Activated naive CD4-positive, alpha-beta T cell treated with anti-CD3 and anti-CD28 coated beads for 36 hours (primary cell): Measurements from ENCODE around the gene RTF2. TPM values are rescaled to one million over a fixed set of nuclear protein-coding genes. Genes with fewer than 3 reads are reported as not detected.

ENCODE experiments used
- CTCF ChIA-PET: fragments of 350-600 bp; sonication (Branson Sonifier 250); formaldehyde crosslinking; loops from one replicate; lab custom pipeline; 2021; ENCODE audit warnings: antibody characterized with exemption; lab: Charles Lee
- DNase-seq: peaks from one replicate; pipeline ENCODE4 v3.0.0-alpha.2; 2020
- H3K27ac Mint-ChIP-seq: one replicate; pipeline ENCODE4 v1.8.0; 2021; ENCODE audit warnings: mild to moderate bottlenecking, mixed read lengths
- H3K27me3 Mint-ChIP-seq: one replicate; pipeline ENCODE4 v1.8.0; 2021; ENCODE audit warnings: low read depth, mixed read lengths
- H3K36me3 Mint-ChIP-seq: one replicate; pipeline ENCODE4 v1.8.0; 2021; ENCODE audit warnings: low read depth, mixed read lengths
- H3K4me1 Mint-ChIP-seq: one replicate; pipeline ENCODE4 v1.8.0; 2021; ENCODE audit warnings: low read depth, mixed read lengths
- H3K4me3 Mint-ChIP-seq: one replicate; pipeline ENCODE4 v1.8.0; 2021; ENCODE audit warnings: mild to moderate bottlenecking, moderate library complexity, mixed read lengths
- H3K9me3 Mint-ChIP-seq: one replicate; pipeline ENCODE4 v1.8.0; 2021; ENCODE audit warnings: mixed read lengths
- intact Hi-C: fragments of 100-400 bp; cut with micrococcal nuclease; formaldehyde crosslinking; loops from one replicate; pipeline ENCODE4 v1.15.1; 2023
- total RNA-seq, 2 experiments: library from RNA; stranded (reverse); gene quantifications; one replicate each; pipeline ENCODE4 v1.2.3, GENCODE V29; 2021

The RTF2 gene
- total RNA-seq, 2 experiments from 2014 or later, result 76.8 to 82.9 TPM

DNA sequence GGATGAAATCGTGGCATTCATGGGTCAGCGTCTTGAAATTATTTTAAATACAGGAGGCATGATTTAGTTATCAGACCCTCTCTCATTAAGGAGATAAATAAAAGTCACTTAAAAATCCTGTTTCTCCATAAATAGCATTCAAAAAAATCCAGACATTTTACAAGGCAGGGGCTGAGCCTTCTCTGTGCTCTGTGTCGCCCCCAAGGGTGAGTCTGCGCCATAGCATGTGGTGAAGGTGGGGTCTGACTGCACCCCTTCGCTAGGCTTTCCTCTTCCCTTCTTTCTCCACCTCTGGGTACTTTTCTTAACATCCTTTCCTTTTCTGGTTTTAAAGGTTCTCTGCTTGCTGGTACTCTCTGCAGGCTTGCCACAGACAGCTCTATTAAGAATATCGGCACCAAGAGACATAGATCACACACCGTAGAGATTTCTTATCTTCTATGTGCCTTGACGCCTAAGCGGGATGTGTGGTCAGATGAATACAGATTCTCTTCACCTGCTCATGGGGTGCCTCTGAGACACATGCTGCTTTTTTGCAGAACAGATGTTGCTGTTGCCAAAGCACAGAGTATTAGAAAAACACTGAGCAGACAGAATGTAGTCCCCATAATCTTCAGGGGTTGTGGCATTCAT lies 36.1 kb downstream of the RTF2 start:
- H3K4me1 Mint-ChIP-seq, result peaks cover 20% of the 10 kb centered on the region
- peak; percentile 39 for DNase-seq
- no peaks in the 10 kb centered on the region for H3K9me3 Mint-ChIP-seq
- intact Hi-C loops, result loop anchor here (5.0 kb wide), 1 partner anchor 102 kb away; no protein-coding TSS in a partner anchor
- CTCF ChIA-PET, result interaction anchor here (0.6 to 1.7 kb wide), 4 partner anchors 22 to 949 kb away, joined by 3 to 4 read pairs (median 3); no protein-coding TSS in a partner anchor
- H3K36me3 Mint-ChIP-seq, result peaks cover 4% of the 10 kb centered on the region
- no peak overlapping the region for H3K27ac Mint-ChIP-seq
- no peak overlapping the region for H3K4me3 Mint-ChIP-seq
- no peaks in the 10 kb centered on the region for H3K27me3 Mint-ChIP-seq

DNA sequence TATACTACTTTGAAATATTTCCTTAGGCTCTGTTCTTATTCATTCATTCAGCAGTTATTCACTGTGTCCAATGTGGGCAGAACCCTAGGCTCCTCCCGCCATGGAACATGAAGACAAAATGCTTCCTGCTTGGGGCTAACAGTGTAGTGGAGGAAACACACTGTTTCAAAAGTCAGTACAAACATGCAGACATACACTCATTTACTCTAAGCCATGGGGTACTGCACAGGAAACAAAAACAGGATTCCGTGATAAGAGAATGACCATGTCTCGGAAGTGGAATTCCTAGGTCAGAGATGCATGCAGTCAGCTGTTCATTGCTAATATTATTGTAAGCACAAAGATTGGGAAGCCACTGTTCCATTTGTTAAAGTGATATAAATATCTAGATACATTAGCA lies 37.7 kb downstream of the RTF2 start:
- H3K27ac Mint-ChIP-seq, result no peak overlapping the region
- peaks cover 2% of the 10 kb centered on the region for H3K36me3 Mint-ChIP-seq
- intact Hi-C loops, result no loop called here
- no peaks in the 10 kb centered on the region for H3K27me3 Mint-ChIP-seq
- no peak overlapping the region for H3K4me3 Mint-ChIP-seq
- H3K9me3 Mint-ChIP-seq, result no peaks in the 10 kb centered on the region
- CTCF ChIA-PET, result interaction anchor here (1.1 to 1.7 kb wide), 2 partner anchors 8 to 24 kb away, joined by 4 read pairs; no protein-coding TSS in a partner anchor
- no peak for DNase-seq
- peaks cover 25% of the 10 kb centered on the region for H3K4me1 Mint-ChIP-seq

GRCh38 chr20:56511926-56512325 lies 43.5 kb downstream of the RTF2 start:
- Mint-ChIP-seq H3K27ac (no peak overlapping the region), H3K36me3 (peaks cover 16% of the 10 kb centered on the region), H3K9me3 (no peaks in the 10 kb centered on the region), H3K4me1 (peaks cover 8% of the 10 kb centered on the region), H3K27me3 (no peaks in the 10 kb centered on the region), H3K4me3 (no peak overlapping the region)
- CTCF ChIA-PET, result no interaction called here
- no peak for DNase-seq
- intact Hi-C loops, result no loop called here

- intact Hi-C loops, result no loop called here
- Mint-ChIP-seq H3K27me3 (no peaks in the 10 kb centered on the region), H3K36me3 (peaks cover 30% of the 10 kb centered on the region), H3K9me3 (peaks cover 1% of the 10 kb centered on the region), H3K4me1 (peaks cover 8% of the 10 kb centered on the region), H3K27ac (no peak overlapping the region), H3K4me3 (no peak overlapping the region)
- CTCF ChIA-PET, result interaction anchor here (0.8 kb wide), 1 partner anchor 8 kb away, joined by 4 read pairs; no protein-coding TSS in a partner anchor
- DNase-seq, result no peak
Observed at GRCh38 chr20:56513161-56514150, 45.0 kb downstream of the RTF2 start.

- Mint-ChIP-seq H3K27ac (no peak overlapping the region), H3K4me3 (no peak overlapping the region), H3K36me3 (peaks cover 60% of the 10 kb centered on the region), H3K27me3 (no peaks in the 10 kb centered on the region), H3K4me1 (no peaks in the 10 kb centered on the region), H3K9me3 (peaks cover 22% of the 10 kb centered on the region)
- CTCF ChIA-PET, result interaction anchor here (0.7 to 1.0 kb wide), 2 partner anchors 9 to 14 kb away, joined by 3 read pairs; no protein-coding TSS in a partner anchor
- intact Hi-C loops, result loop anchor here (1.0 kb wide), 2 partner anchors 117 to 124 kb away; partner anchors contain the start of genes AURKA and CSTF1
- DNase-seq, result no peak
Observed at GRCh38 chr20:56516631-56517030, 48.2 kb downstream of the RTF2 start.

DNA sequence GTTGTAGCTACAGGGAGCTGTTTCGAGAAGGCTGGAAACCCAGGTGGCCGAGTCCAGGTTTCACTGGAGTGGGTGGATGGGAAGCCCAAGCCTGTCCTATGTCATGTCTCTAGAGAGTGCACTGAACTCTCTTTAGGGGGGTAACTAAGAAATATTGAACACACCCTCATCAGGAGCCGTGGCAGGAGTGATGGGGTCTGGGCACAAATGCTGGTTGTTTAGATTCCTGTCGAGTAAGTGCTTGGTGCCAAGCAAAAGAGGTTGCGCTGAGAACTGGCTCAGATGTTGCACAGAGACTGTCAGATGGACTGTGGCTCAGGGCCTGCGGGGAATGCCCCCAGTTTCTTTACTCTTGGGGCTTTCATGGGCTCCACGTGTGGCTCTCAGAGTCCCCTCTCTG lies 48.8 kb downstream of the RTF2 start:
- no peak overlapping the region for H3K27ac Mint-ChIP-seq
- H3K36me3 Mint-ChIP-seq, result peaks cover 61% of the 10 kb centered on the region
- peaks cover 22% of the 10 kb centered on the region for H3K9me3 Mint-ChIP-seq
- no peak for DNase-seq
- H3K4me1 Mint-ChIP-seq, result peaks cover 2% of the 10 kb centered on the region
- CTCF ChIA-PET, result no interaction called here
- intact Hi-C loops, result no loop called here
- H3K4me3 Mint-ChIP-seq, result no peak overlapping the region
- H3K27me3 Mint-ChIP-seq, result no peaks in the 10 kb centered on the region

DNA sequence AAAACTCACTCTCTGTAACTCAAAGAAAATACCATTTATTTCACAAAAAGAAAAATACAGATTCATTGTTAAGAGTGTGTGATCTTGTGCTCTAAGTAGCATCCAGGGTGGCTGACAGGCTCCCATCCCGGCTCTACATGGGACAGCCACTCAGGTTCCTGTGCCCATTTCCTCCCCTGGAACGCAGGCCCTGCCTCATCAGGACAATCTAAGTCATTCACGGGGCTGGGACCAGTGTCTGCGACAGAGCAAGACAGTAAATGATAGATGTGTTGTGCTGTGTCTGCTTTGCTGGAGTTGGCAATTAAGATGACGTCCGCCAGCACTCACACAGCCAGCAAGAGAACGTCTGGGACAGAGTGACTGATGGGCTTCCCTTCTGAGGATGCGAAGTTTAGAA lies 49.2 kb downstream of the RTF2 start:
- H3K36me3 Mint-ChIP-seq, result peaks cover 61% of the 10 kb centered on the region
- no peak overlapping the region for H3K4me3 Mint-ChIP-seq
- peaks cover 5% of the 10 kb centered on the region for H3K4me1 Mint-ChIP-seq
- no peak overlapping the region for H3K27ac Mint-ChIP-seq
- peaks cover 22% of the 10 kb centered on the region for H3K9me3 Mint-ChIP-seq
- intact Hi-C loops, result no loop called here
- no peak for DNase-seq
- no peaks in the 10 kb centered on the region for H3K27me3 Mint-ChIP-seq
- CTCF ChIA-PET, result no interaction called here

- Mint-ChIP-seq H3K4me3 (no peak overlapping the region), H3K9me3 (peaks cover 22% of the 10 kb centered on the region), H3K27me3 (no peaks in the 10 kb centered on the region), H3K27ac (no peak overlapping the region), H3K36me3 (peaks cover 61% of the 10 kb centered on the region), H3K4me1 (peaks cover 10% of the 10 kb centered on the region)
- intact Hi-C loops, result no loop called here
- CTCF ChIA-PET, result interaction anchor here (0.9 kb wide), 1 partner anchor 13 kb away, joined by 7 read pairs; no protein-coding TSS in a partner anchor
- DNase-seq, result no peak
Observed at GRCh38 chr20:56518126-56518525, 49.7 kb downstream of the RTF2 start.

- Mint-ChIP-seq H3K27ac (no peak overlapping the region), H3K9me3 (peaks cover 22% of the 10 kb centered on the region), H3K4me1 (peaks cover 13% of the 10 kb centered on the region), H3K27me3 (no peaks in the 10 kb centered on the region), H3K36me3 (peaks cover 61% of the 10 kb centered on the region), H3K4me3 (no peak overlapping the region)
- CTCF ChIA-PET, result interaction anchor here (0.9 kb wide), 1 partner anchor 12 kb away, joined by 7 read pairs; no protein-coding TSS in a partner anchor
- no peak for DNase-seq
- intact Hi-C loops, result no loop called here
Observed at GRCh38 chr20:56518721-56519398, 50.4 kb downstream of the RTF2 start.

DNA sequence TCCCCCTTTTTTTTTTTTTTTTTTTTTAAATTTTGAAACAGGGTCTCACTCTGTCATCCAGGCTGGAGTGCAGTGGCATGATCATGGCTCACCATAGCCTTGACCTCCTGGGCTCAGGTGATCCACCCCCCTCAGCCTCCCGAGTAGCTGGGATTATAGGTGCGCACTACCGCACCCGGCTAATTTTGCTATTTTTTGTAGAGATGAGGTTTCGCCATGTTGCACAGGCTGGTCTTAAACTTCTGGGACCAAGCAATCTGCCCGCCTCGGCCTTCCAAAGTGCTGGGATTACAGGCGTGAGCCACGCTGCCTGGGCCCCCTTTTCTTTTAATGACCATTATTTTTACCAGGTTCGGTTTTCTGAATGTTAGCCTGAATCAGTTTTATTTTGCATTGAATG lies 51.1 kb downstream of the RTF2 start:
- Mint-ChIP-seq H3K4me3 (no peak overlapping the region), H3K9me3 (peaks cover 22% of the 10 kb centered on the region), H3K27ac (no peak overlapping the region), H3K4me1 (peaks cover 13% of the 10 kb centered on the region), H3K27me3 (no peaks in the 10 kb centered on the region), H3K36me3 (peaks cover 61% of the 10 kb centered on the region)
- intact Hi-C loops, result no loop called here
- CTCF ChIA-PET, result interaction anchor here (0.5 kb wide), 1 partner anchor 177 kb away, joined by 3 read pairs; no protein-coding TSS in a partner anchor
- DNase-seq, result no peak

GRCh38 chr20:56520180-56520579 lies 51.8 kb downstream of the RTF2 start:
- H3K27ac Mint-ChIP-seq, result no peak overlapping the region
- H3K4me3 Mint-ChIP-seq, result no peak overlapping the region
- peaks cover 13% of the 10 kb centered on the region for H3K4me1 Mint-ChIP-seq
- intact Hi-C loops, result no loop called here
- DNase-seq, result no peak
- peaks cover 22% of the 10 kb centered on the region for H3K9me3 Mint-ChIP-seq
- CTCF ChIA-PET, result no interaction called here
- H3K27me3 Mint-ChIP-seq, result no peaks in the 10 kb centered on the region
- H3K36me3 Mint-ChIP-seq, result peaks cover 59% of the 10 kb centered on the region
